HK-2 (cell line): ENCODE results near the gene ARHGEF18.
"Not testable (repeated sequence)": the region's sequence is repeated elsewhere in the genome, so short reads cannot be mapped to it uniquely, and the experiment has no call there.

Experiments
- DNase-seq: peaks from one replicate; pipeline ENCODE4 v3.0.0-alpha.2; 2018; ENCODE audit not compliant: unreplicated experiment

The ARHGEF18 gene

DNA sequence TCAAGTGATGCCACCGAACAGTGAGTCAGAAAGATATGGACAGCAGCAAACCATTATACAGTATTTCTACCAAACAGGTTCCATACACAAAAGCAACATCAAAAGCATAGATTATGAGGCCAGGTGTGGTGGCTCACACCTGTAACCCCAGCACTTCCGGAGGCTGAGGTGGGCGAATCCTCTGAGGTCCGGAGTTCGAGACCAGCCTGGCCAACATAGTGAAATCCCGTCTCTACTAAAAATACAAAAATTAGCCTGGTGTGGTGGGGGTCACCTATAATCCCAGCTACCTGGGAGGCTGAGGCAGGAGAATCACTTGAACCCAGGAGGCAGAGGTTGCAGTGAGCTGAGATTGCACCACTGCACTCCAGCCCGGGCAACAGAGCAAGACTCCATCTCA is 1.7 kb upstream of the ARHGEF18 start:
- not testable (repeated sequence) for DNase-seq

DNA sequence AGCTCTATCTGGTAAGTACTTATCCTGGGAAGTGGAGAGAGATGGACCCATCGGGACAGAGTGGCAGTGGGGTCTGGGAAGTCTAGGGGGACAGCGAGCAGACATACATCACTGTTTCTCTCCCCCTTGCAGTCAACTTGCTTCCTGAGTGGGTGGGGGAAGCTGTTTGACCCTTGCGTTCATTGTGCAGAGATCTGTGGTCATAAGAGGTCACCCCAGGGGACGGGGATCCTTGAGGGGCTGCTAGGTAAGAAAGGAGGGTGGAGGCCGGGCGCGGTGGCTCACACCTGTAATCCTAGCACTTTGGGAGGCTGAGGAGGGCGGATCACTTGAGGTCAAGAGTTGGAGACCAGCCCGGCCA is 474 bp downstream of the ARHGEF18 start:
- DNase-seq: no peak

DNA sequence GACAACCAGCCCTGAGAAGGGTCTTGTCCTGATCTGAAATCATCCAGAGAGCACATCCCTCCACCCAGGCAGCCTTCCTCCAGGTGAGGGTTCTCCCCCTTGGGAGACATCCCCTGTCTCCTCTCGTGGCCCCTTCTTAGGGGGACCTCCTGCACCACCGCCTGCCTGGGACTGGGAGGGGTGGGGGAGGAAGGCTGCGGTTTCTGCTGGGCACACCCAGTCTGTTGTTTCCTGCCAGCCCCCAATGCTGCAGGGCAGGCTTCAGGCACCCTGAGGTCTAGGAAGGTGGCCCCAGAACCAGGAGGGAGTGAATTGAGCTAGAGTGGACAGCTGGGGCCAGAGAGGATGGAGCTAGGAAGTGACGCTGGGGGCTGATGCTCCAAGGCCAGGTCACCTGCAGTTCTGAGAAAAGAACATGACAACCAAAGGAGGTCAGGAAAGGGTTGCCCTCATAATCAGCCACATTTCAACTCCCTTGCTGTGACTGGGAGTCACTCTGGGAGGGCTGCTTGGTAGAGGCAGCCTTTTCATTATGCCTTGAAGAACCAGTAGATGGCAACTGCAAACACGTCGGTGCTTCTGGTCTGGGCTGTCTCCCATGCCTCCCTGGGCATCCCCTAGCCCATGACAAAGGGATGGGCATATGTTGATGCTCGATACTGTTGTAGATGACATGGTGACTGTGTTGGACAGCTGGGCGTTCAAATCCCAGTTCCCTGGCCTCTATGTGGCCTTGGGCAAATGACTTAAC is 1.4 kb downstream of the ARHGEF18 start:
- DNase-seq: no peak

DNA sequence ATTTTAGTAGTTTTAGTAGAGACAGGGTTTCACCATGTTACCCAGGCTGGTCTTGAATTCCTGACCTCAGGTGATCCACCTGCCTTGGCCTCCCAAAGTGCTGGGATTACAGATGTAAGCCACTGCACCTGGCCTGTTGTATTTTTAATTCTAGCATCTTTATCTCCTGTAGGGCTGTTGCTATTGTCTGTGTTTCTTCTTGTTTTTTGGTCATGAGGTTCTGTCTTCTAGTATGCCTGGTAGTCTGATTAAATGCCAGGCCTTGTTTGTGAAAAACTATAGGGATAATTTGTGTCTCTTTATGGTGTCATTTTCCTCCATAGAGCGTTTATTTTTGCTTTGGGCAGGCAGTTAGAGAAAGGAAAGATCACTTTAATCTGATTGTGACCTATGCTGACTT is 3.1 kb downstream of the ARHGEF18 start:
- DNase-seq: no peak

DNA sequence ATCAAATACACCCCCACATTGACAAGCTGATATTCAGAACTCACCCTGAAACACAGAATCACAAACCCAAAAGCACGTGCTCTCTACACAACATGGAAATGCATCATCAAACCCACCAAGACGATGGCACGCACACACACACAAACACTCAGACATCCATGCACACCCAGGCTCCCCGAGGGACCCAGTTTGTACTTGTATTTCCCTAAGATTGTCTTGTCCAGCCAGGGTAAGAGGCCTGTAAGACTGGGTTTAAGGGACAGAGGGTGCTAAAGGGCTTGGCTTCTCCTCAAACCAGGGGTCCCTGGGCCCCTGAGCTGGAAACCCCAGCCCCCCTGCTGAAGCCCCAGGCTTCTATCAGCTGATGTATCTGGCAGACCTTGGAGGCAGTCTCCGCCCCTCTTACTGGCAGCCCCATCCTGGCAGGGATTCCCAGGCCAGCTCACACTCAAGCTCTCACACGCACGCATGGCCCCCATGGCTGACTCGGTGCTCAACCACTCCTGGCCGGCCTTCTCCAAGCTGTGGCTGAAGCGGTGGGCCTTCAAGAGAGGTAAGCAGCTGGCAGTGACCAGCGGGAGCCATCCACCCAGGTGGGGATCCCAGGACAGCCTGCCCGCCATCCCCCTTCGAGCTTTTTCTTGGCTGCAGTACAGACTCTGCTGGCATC is 6.5 kb downstream of the ARHGEF18 start:
- DNase-seq: no peak

DNA sequence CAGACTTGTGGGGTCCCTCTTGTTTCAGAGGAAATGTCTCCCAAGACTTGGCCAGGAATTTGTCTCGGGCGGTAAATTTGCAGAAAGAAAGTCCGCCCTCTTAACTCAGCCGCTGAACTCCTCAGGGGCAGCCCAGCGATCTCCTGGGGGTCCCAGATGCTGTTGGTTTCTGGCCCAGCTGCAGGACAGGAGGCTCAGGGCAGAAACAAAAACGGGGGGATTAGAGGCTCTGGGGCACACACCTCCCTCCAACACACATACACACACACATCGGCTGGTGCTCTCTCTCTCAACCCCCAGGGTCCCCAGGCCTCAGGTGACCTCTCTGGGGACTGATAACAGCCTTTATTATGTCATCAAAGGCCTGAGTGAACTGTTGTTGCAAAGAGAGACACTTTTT is 7.1 kb downstream of the ARHGEF18 start:
- no peak for DNase-seq

DNA sequence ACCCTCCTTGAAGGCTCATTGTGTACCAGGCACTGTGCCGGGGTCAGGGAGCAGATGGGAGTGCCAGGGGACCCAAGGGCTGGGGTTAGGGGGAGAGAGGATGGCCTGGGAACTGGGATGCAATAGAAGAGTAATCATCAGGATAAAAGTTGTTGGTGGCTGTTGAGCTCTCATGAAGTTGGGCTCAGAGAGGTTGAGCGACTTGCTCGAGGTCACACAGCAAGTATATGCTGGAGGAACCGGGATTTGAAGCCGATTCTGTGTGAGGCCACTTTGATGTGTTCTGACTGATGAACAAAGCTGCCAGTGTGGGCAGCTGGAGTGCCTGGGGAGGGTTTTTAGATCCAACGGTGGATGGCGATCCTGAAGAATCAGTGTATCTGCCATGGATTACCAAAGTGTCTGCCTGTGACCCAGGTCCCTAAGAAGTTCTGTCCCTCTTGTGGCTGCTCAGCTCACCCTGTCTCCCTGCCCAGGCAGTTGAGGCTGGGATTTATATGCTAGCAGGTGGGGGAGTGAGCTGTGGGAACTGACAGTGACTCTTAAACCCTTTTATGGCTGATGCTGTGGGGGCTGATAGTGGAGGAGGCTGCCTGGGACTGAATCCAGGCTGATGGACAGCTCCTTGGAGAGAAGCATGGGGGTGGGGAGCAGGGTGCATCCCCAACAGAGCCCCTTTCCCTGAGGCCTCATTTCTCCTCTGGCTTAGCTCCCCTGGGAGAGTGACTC is 8.3 kb downstream of the ARHGEF18 start:
- no peak for DNase-seq

DNA sequence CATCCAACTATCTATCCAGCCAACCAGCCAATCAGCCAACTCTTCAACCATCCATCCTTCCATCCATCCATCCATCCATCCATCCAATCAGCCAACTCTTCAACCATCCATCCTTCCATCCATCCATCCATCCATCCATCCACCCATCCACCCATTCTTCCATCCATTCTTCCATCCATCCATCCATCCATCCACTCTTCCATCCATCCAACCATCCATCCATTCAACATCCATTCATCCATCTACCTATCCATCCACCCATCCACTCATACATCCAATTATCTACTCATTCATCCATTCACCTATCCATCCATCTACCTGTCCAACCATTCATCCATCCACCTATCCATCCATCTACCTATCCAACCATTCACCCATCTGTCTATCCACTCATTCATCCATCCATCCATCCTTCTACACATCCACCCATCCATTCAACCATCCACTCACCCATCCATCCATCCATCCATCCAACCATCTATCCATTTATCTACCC is 9.4 kb downstream of the ARHGEF18 start:
- no peak for DNase-seq

DNA sequence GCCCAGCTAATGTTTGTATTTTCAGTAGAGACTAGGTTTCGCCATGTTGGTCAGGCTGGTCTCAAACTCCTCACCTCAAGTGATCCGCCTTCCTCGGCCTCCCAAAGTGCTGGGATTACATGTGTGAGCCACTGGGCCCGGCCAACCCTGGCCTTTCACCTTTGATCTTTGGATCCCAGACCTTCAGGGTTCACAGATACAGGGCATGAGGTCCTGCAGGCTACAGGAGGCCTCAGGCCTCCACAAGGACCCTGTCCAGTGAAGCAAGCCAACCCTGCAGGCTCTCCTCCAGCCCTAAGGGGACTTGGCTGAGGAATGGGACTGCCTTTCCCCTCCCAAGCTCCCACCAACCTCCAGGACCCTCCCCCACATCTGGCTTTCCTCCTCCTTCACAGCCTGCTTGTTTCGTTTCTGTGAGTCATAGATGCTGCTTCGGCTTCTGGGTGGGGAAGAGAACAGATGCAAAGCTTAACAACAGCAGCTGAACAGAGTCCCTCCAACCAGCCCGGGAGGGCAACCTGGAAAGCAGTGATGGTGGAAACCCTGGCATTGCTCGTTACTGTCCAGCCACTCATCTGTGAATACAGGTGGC is 11.8 kb downstream of the ARHGEF18 start:
- DNase-seq: no peak

DNA sequence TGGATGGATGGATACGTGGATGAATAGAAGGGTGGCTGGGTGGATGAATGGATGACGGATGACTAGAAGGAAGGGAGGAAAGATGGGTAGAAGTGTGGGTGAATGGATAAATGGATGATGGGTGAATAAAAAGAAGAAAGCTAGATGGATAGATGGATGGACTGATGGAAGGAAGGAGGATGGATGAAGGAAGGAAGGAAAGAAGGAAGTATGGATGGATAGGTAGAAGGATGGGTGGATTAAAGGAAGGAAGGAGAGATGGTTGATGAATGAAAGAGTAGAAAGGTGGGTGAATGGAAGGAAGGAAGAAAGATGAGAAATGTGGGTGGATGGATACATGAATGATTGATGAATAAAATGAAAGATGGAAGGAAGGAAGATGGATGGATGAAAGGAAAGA is 14.5 kb downstream of the ARHGEF18 start:
- no peak for DNase-seq

DNA sequence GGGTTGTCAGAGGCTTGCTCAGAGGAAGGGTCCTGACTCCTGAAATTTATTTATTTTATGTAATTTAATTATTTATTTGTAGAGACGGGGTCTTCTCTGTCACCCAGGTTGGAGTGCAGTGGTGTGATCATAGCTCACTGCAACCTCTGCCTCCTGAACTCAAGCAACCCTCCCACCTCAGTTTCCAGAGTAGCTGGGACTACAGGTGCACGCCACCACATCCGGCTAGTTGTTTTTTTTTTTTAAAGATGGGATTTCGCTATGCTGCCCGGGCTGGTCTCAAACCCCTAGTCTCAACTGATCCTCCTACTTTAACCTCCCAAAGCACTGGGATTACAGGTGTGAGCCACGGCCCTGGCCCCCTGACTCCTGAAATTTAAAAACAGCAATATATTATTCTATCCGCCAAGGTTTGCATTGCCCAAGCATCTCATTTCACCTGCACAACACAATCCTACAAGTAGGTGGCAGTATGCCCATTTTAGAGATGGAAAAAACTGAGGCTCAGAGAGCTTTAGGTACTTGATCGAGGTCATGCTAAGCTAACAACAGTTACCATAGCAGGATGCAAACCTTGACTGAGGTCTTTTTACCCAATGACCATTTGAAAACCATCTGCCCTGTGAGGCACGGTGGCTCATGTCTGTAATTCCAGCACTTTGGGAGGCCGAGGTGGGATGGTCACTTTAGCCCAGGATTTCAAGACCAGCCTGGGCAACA is 18.1 kb downstream of the ARHGEF18 start:
- DNase-seq: no peak

DNA sequence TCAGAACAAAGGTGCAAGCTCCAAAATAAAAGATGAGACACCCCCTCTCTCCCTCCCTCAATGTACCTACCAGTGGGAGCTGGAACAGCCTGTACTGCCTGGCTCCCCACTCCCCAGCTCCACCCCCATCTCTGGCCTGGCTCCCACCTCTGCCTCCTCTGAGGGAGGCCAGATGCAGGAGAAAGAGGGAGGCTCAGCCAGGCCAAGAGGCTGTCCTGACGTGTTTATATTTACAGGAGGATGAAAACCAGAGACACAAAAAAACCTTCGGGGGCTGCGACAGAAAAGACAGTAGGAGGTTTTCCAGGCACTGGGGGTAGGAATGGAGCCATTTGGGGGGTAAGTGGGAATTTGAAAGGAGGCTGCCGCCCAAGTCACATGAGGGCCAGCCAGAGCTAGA is 19.7 kb downstream of the ARHGEF18 start:
- DNase-seq: no peak

DNA sequence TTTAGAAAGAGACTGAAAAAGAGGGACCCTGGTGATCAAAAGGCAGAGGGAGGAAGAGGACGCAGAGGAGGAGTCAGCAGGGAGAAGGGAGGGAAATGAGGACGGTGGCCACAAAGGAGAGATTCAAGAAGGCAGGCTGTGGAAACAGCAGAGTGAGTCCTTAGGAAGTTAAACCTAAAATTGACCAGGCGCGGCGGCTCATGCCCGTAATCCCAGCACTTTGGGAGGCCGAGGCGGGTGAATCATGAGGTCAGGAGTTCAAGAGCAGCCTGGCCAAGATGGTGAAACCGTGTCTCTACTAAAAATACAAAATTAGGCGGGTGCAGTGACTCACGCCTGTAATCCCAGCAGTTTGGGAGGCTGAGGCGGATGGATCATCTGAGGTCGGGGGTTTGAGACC is 20.1 kb downstream of the ARHGEF18 start:
- peak; percentile 45 for DNase-seq

DNA sequence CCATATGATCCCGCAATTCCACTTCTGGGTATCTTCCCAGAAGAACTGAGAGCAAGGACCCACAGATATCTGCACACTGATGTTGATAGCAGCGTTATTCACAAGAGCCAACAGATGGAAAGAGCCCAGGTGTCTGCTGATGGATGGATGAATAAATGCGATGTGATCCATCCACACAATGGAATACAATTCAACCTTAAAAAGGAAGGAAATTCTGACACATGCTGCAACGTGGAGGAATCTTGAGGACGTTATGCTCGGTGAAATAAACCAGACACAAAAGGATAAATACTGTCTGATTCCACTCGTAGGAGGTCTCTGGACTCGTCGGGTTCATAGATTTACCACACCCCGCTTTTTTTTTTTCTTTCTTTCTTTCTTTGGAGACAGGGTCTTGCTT is 21.8 kb downstream of the ARHGEF18 start:
- no peak for DNase-seq

DNA sequence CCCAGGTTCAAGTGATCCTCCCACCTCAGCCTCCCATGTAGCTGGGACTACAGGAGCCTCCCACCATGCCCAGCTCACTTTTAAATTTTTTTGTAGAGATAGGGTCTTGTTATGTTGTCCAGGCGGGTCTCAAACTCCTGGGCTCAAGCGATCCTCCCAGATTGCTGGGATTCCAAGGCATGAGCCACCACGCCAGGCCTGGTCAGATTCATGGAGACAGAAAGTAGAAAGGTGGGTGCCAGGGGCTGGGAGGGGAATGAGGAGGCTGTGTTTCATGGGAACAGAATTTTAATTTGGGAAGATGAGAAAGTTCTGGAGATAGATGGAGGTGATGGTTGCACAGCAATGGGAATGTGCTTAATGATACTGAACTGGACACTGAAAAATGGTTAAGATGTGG is 22.3 kb downstream of the ARHGEF18 start:
- no peak for DNase-seq

DNA sequence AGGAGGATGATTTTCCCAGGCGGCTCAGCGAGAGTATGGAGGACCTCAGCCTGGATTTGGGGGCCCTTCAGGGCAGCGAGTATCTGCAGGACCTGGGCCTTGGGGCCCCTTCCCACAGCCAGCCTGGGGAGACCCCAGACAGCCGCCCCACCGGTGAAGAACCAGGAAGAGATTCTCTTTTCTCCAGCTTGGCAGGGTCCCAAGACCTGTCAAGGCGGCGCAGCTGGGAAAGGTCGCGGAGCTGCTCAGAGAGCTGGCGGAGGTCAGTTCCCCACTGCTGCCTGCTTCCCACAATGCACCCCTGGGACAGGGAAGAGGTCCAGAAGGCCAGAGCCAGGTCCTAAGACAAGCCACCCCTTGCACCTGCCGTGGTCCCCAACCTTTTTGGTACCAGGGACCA is 24.1 kb downstream of the ARHGEF18 start:
- DNase-seq: no peak

DNA sequence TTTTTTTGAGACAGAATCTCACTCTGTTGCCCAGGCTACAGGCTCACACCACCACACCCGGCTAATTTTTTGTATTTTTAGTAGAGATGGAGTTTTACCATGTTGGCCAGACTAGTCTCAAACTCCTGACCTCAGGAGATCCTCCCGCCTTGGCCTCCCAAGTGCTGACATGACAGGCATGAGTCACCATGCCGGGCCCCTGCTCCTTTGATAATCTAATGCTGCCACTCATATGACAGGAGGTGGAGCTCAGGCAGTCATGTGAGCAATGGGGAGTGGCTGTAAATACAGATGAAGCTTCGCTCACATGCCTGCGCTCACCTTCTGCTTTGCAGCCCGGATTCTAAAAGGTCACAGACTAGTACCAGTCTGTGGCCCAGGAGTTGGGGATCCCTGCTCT is 25.1 kb downstream of the ARHGEF18 start:
- no peak for DNase-seq

DNA sequence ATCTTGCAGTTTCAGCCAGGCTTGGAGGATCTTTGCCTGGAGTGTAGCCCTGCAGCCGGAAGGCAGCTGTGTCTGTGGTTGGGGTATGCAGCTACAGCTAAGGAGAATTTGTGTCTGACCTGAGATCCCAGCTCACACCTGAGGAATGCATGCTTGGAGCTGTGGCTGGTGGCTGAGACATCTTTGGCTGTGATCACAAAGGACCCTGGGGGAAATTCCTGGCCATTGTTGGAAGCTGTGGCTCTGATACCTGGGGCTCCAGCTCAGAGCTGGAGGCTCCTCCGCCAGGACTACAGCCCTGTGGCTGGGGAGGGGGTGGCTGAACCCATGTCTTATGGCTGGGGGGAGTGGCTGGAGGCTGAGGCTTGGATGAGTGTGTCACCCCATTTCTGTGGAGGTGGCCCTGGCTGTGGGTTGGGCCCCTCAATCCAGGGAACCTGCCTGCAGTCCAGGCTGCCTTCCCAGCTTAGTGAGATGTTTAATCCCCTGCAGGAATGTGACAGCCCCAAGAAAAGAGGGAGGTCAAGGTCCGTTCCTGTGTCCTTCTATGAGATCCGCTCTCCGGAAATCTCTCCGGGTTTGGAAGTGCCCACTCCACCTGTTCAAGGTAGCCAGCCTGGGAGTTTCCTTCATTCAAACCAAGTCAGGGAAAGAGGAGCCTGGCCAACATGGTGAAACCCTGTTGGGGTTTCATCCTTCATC is 27.6 kb downstream of the ARHGEF18 start:
- no peak for DNase-seq

DNA sequence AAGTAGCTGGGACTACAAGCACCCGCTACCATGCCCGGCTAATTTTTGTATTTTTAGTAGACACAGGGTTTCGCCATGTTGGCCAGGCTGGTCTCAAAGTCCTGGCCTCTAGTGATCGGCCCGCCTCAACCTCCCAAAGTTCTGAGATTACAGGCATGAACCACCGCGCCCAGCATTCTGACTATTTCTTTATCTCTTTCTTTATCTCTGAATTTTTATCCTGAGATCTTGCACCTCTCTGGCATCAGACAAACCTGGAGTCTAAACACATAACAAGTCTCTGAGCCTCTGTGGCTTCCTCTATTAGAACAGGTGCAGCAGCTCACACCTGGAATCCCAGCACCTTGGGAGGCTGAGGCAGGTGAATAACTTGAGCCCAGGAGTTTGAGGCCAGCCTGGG is 28.5 kb downstream of the ARHGEF18 start:
- DNase-seq: no peak

DNA sequence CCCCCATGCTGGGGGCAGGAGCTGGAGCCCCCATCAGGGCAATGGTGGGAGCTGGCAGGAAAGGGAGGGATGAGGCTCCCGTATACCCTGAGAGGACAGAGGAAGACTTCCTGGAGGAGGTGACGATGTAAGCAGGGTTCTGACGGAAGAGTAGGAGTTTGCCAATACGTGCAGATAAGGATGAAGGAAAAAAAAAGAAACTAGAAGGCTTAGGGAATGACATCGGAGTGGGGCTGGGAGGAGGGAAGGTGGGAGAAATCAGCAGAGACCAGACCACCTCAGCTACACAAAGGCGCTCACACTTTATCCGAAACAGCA is 32.3 kb downstream of the ARHGEF18 start:
- DNase-seq: no peak

DNA sequence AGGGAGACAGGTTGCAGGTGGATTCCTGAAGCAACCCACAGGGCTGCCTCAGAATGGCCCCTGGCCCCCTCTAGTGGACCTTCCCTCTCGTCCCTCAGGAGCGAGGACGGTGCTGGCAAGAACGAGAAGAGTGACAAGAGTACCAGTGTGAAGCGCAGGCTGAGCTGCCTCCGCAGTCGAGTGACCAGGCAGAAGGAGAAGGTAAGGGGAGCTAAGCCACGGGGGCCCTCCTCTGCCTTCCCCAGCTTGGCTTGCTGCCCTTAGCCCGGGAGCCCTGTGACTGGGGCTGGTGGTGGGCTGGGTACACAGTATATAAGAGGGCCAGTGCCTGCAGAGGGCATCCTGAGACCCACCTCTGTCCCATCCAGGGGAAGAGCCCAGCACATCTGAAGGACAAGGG is 34.0 kb downstream of the ARHGEF18 start:
- DNase-seq: no peak
